Hindlimb muscle (tissue), 1 donor: ENCODE data around the gene MORN2. TPM values are rescaled to one million over a fixed set of nuclear protein-coding genes. Genes with fewer than 3 reads are reported as not detected.
"Not testable (repeated sequence)": the region's sequence is repeated elsewhere in the genome, so short reads cannot be mapped to it uniquely, and the experiment has no call there.

ENCODE experiments used
- DNase-seq: peaks from one replicate; pipeline ENCODE4 v3.0.0-alpha.2; 2013
- polyA plus RNA-seq: library from polyadenylated mRNA; unstranded; fragments of 120-200 nt; gene quantifications from one replicate; pipeline ENCODE4 v1.2.1, GENCODE V29; 2013; ENCODE audit not compliant: insufficient read length

MORN2 gene
- 8.2 TPM for polyA plus RNA-seq

DNA sequence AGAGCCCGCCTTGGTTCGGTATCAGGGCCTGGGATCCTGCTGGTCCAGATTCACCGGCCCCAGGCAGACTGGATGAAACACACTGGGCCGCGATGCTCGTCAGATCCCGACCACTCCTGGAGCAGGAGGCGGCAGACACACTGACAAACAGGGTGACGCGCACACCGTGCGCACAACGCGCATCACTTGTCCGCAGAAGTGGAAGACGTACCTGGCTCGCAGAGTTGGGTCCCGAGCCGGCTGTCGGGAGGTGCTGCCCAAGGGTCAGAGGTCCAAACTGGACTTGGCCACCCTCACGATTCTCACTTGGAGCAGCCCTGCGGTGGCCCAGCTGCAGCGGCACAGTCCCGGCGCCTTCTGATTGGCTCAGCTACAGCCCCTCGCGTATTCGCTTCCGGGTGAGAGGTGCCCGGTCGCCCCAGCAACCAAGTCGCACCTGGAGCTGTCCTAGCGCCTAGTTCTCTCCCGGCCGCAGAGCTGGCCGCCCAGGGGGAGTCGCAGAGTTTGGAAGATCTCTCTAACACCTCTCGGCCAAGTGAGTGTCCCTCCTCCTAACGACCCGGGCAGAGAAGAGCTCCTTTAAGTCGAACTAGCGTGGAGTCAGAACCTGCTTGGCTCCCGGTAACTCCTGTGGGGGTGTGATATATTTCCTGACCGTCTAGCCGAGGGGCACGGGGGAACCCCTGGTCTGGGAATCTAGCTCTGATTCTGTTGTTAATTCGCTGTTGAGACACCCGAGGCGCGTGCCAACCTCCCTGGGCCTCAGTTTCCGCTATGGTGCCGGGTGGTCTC lies at the start of gene MORN2, which contains the start of gene DHX57:
TSS of gene MORN2 (plus strand) at position 401 of the 792 bp plus-strand sequence.
TSS of gene DHX57 (minus strand) at position 359 of the 792 bp plus-strand sequence. CDS start 7,529 bp downstream, outside the sequence.
- DNase-seq, result peak; percentile 91

DNA sequence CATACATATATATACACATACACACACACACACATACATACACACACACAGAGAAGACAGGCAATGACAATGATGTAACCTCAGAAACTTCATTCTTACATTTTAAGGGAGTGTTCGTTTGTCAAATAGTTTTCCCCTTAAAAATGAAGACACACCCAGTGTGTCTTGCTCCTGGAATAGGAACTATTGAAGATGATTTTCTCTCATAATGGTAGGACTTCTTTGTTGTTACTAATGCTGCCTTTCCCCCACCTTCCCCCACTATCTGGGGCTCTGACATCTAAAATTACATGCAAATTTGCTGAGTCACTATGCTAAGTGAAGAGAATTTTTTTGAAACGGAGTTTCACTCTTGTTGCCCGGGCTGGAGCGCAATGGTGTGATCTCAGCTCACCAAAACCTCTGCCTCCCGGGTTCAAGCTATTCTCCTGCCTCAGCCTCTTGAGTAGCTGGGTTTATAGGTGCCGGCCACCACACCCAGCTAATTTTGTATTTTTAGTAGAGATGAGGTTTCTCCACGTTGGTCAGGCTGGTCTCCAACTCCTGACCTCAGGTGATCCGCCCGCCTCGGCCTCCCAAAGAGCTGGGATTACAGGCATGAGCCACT lies 48.1 kb upstream of the MORN2 start:
- DNase-seq, result not testable (repeated sequence)

DNA sequence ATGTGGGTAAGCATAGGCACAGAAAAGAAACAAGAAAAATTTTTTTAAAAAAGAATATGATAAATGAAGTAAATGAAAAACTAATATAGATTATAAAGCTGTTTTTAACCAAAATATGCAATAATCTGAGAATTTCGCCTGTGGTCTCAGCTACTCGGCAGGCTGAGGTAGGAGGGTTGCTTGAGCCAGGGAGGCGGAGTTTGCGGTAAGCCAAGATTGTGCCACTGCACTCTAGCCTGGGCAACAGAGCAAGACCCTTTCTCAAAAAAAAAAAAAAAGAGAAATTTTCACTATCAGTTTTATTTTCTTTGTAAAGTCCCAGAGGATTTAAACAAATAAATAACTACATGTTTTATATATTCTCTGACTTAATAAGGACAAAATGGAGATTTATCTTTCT lies 47.3 kb upstream of the MORN2 start:
- no peak for DNase-seq

- DNase-seq, result no peak
Observed at GRCh38 chr2:38829971-38830370, 45.8 kb upstream of the MORN2 start.

DNA sequence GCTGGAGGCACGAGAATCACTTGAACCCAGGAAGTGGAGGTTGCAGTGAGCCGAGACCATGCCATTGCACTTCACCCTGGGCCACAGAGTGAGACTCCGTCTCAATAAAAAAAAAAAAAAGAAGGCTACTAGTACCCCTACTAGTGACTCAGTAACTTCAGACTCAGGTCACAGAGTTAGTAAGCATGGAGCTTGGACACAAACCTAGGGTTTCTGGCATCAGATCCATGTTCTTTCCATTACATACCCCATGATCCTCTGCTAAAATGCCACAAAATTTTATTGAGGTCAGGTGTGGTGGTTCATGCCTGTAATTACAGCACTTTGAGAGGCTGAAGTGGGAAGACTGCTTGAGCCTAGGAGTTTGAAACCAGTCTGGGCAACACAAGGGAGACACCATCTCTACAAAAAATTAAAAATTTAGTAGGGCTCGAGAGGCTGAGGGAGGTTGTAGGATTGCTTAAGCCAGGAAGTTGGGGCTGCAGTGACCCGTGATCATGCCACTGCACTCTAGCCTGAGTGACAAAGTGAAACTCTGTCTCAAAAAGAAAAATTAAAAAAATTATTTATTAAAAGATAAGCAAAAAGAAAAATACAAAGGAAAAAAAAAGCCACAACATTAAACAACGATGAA lies 45.1 kb upstream of the MORN2 start:
- no peak for DNase-seq

- no peak for DNase-seq
Observed at GRCh38 chr2:38835015-38835601, 40.7 kb upstream of the MORN2 start.

- DNase-seq, result no peak
Observed at GRCh38 chr2:38835990-38836389, 39.8 kb upstream of the MORN2 start.

- no peak for DNase-seq
Observed at GRCh38 chr2:38836791-38837190, 39.0 kb upstream of the MORN2 start.

- DNase-seq, result no peak
Observed at GRCh38 chr2:38850045-38850444, 25.7 kb upstream of the MORN2 start.

- DNase-seq, result no peak
Observed at GRCh38 chr2:38856165-38856564, 19.6 kb upstream of the MORN2 start.

- no peak for DNase-seq
Observed at GRCh38 chr2:38862476-38862875, 13.3 kb upstream of the MORN2 start.

- DNase-seq, result no peak
Observed at GRCh38 chr2:38863061-38863695, 12.6 kb upstream of the MORN2 start.

- DNase-seq, result no peak
Observed at GRCh38 chr2:38866773-38867443, 8.9 kb upstream of the MORN2 start.

DNA sequence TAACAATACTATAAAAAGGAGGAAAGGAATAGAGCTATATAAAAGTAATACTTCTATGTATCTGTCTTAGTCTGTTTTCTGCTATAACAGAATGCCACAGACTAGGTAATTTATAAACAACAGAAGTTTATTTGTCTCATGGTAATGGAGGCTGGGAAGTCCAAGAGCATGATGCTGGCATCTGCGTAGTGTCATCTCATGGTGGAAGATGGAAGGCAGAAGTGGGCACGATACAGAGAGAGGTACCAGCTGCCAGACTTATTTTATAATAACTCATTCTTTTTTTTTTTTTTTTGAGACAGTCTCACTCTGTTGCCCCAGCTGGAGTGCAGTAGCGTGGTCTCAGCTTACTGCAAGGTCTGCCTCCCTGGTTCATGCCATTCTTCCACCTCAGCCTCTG lies 4.3 kb upstream of the MORN2 start:
- no peak for DNase-seq

DNA sequence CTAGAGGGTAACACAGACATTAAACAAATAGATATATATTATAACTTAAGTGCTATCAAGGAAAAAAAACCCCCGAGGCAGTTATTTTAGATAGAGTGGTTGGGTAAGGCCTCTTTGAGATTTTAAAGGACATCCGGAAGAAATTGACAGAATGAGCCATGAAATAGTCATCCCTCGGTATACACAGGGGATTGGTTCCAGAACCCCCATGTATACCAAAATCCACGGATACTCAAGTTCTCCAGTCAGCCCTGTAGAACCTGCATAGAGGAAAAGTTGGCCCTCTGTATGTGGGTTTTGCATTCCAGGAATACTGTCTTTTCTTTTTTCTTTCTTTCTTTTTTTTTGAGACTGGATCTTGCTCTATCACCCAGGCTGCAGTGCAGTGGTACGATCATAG lies 2.0 kb upstream of the MORN2 start:
- DNase-seq, result no peak

- DNase-seq, result no peak
Observed at GRCh38 chr2:38875227-38875575, 575 bp upstream of the MORN2 start.

DNA sequence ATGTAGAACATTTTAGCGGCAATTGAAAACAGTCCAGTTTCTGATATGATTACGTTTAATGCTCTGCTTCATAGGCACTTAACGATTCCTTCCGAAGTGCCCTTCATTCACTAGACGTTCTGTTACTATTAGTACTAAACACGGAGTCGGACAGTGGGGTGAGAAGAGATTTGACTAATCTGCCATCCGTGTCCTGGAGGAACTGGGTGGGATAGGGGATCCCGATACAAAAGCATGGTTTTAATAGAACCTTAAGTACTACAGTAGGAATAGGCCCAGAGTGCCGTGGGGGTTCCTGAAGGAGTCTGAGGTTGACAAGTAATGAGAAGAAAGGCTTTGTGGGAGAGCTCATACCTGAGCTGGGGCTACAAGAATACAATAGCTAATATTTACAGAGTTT lies 631 bp downstream of the MORN2 start:
- DNase-seq, result peak; percentile 4

DNA sequence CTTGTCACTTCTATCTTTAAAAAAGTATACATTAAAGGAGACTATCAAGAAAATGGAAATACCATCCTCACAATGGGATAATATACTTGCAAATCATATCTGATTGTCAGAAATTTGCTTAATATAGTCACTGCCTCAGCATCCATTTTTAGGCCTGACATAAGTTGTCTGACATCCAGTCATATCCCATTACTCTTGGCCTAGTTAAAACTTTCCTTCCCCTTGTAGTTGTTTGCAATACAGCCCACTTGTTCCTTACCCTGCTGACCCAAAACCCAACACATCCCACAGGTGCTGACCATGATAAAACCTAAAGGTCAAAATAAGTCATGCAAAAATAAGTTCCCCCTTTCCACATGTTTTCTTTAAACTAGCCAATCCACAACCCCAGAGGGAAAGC lies 10.3 kb downstream of the MORN2 start:
- no peak for DNase-seq

GRCh38 chr2:38887347-38887746 lies 11.6 kb downstream of the MORN2 start:
- no peak for DNase-seq

DNA sequence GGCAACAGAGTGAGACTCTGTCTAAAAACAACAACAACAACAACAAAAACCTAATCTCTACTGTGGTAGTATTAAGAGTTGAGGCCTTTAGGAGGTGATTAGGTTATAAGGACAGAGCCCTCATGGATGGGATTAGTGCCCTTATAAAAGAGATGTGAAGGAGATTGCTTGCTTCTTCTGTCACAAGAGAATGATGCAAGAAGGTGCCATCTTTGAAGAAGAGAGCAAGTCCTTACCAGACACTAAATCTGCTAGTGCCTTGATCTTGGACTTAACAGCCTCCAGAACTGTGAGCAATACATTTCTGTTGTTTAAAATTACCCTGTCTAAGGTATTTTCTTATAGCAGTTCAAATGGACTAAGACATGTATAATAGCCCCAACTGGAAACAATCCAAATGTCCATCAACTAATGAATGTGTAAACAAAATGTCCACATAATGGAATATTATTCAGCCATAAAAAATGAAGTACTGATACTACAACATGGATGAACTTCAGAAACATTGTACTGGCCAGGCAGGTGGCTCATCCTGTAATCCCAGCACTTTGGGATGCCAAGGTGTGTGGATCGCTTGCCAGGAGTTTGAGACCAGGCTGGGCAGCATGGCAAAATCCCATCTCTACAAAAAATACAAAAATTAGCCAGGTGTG lies 12.3 kb downstream of the MORN2 start:
- no peak for DNase-seq

- DNase-seq, result no peak
Observed at GRCh38 chr2:38889045-38889444, 13.3 kb downstream of the MORN2 start.

DNA sequence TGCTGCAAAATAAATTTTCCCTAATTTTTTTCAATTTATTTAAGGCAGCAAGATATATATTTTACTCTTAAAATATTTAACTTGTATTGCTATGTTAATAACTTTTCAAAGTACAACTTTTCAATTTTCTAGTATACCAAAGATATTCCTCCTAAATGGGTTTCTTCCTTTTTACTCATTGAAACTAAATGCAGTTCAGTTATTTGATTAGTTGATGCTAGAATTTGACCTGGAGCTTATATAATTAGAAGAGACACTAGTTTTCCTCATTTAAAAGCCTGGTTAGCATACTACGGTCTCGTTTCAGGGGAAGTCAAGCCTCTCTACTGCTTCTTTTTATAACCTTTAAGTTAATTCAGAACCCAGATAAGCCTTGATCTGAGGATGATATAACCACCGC lies 13.8 kb downstream of the MORN2 start, which contains the start of gene ARHGEF33:
TSS of gene ARHGEF33 (plus strand) at position 301 of the 400 bp plus-strand sequence. CDS start 29,573 bp downstream, outside the sequence.
- DNase-seq, result no peak
